HG03432 (cell line): ENCODE data around the gene HMGCR.
"Not testable (repeated sequence)": the region's sequence is repeated elsewhere in the genome, so short reads cannot be mapped to it uniquely, and the experiment has no call there.

Experiments used
- ATAC-seq: cut with Tn5 transposase; IDR thresholded peaks from one replicate; pipeline ENCODE4 v1.9.1; 2021; ENCODE audit warnings: mild to moderate bottlenecking, moderate library complexity; ENCODE audit not compliant: unreplicated experiment

The HMGCR gene

DNA sequence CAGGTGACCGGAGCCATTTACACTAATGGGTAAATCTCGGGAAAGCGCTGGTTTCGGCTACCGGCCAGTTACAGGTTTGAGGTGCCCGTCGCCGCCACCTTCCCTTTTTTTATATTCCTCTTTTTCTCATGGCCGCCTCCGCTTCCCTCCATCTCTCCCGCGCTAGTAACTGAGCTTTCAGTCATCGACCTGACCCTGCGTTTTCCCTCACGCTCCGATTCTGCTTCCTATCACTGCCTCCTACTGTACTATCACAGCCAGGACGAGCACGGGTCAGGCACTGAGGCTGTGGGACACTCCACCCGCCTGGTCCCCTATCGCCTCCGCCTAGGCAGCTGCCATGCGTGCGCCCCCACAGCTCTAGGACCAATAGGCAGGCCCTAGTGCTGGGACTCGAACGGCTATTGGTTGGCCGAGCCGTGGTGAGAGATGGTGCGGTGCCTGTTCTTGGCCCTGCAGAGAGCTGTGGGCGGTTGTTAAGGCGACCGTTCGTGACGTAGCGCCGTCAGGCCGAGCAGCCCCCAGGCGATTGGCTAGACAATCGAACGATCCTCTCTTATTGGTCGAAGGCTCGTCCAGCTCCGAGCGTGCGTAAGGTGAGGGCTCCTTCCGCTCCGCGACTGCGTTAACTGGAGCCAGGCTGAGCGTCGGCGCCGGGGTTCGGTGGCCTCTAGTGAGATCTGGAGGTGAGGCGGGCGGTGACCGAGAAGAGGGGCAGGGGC, at the start of gene HMGCR:
TSS of gene HMGCR (plus strand) at position 606 of the 722 bp plus-strand sequence. CDS start 5,386 bp downstream, outside the sequence.
- peak; percentile 98 for ATAC-seq

DNA sequence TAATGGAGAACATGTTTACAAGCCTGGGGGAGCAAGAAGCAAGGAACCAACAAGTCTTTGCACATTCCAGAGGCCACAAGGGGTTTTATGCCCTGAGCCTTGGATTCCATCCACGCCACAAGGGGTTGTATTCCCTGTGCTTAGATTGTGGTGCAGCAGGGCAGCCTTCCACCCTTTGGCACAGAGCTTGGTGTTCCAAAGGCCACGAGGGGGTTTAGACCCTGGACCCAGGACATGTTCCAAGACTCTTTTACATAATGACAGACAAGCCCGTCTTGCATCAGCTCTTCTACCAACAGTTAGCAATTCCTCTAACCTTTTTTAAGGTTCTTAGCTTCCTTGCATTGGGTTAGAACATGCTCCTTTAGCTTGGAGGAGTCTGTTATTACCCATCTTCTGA, 45.2 kb upstream of the HMGCR start:
- not testable (repeated sequence) for ATAC-seq

DNA sequence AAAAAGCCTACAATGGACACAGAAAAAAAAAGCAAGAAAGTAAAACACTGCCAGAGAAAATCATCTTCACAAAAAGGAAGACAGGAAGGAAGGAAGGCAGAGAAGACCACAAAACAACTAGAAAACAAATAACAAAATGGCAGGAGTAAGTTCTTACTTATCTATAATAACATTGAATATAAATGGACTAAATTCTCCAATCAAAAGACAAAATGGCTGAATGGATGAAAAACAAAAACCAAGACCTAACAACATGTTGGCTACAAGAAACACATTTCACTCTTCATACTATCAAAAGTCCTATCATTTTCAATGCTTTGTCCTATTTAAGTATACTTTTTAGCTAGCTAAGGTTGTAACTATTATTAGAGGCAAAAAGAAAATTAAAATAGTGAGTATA, 36.9 kb upstream of the HMGCR start:
- no peak for ATAC-seq

GRCh38 chr5:75303419-75303818, 33.6 kb upstream of the HMGCR start:
- no peak for ATAC-seq

GRCh38 chr5:75304486-75304885, 32.5 kb upstream of the HMGCR start:
- not testable (repeated sequence) for ATAC-seq

DNA sequence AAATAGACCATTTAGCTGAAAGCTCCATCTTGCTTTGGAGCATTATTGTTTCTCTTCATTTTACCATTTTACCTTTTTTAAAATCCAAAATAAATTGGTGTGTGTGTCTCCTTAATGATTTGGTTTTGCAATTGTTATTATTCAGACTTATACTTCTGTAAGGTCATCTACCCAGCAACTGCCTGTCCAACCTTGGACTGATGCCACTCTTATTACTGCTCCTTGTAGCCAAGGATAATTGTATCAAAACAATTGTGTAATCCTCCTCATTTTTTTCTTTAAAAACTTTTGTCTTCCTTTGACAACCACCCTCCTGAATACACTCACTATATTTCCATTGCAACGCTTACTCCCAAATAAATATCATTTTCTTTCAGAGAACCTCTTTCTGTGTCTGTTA, 30.3 kb upstream of the HMGCR start:
- ATAC-seq, result no peak

- ATAC-seq, result no peak
Observed at GRCh38 chr5:75310212-75310611, 26.8 kb upstream of the HMGCR start.

DNA sequence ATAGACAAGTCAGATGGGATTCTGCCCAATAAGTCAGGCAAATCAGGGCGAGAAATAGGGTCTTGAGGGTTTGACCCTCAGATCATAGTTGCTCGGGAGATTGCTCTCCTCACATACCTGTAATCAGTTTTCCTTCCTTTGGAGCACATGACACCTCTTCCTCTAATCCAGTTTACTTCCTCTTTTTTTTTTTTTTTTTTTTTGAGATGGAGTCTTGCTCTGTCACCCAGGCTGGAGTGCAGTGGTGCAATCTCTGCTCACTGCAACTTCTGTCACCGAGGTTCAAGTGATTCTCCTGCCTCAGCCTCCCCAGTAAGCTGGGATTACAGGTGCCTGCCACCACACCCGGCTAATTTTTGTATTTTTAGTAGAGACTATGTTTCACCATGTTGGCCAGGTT, 17.9 kb upstream of the HMGCR start:
- not testable (repeated sequence) for ATAC-seq

GRCh38 chr5:75319638-75320037, 17.4 kb upstream of the HMGCR start:
- no peak for ATAC-seq

DNA sequence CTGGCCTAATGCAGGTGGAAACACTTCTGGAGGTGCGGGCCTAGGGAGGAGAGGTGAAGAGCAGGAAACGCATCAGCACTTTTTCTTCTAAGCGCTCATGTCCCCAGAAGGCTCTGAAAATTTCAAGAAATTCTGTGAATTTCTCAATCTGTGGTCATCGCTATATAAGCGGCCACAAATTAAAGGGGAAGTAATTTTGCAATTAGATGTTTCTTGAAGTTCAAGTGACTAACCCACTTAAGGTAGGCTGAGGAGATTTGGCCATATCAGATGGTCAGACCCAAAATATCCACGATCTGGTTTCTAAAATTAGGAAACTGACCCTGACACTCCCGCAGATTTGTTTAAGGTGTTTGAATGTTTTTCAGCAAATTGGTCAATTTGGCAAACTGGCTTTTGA, 16.6 kb upstream of the HMGCR start:
- no peak for ATAC-seq

- no peak for ATAC-seq
Observed at GRCh38 chr5:75322066-75322465, 15.0 kb upstream of the HMGCR start.

GRCh38 chr5:75324791-75325190, 12.2 kb upstream of the HMGCR start:
- ATAC-seq, result no peak

DNA sequence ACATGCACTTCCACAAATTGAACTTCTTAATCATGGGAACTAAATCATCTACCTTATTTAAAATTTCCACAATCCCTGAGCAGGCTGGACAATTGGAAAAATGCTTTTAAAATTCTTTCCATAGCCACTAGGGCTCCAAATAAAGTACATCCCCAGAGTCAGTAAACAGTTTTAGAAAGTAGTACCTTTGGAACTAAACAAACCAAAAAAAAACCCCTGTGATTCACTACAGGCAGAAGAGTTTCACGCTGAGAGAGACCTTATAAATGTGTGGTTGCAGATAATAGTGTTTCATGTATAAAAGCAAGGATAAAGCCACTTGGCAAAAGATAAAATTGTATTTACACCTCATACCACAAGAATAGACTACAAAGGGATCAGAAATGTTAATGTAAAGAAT, 11.8 kb upstream of the HMGCR start:
- ATAC-seq, result no peak

- ATAC-seq, result no peak
Observed at GRCh38 chr5:75330404-75330803, 6.6 kb upstream of the HMGCR start.

- no peak for ATAC-seq
Observed at GRCh38 chr5:75331095-75332090, 5.6 kb upstream of the HMGCR start.

DNA sequence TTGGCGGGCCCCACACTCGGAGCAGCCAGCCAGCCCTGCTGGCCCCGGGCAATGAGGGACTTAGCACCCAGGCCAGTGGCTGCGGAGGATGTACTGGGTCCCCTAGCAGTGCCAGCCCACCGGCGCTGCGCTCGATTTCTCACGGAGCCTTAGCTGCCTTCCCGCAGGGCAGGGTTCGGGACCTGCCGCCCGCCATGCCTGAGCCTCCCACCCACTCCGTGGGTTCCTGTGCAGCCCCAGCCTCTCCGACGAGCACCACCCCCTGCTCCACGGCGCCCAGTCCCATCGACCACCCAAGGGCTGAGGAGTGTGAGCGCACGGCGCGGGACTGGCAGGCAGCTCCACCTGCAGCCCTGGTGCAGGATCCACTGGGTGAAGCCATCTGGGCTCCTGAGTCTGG, 3.3 kb upstream of the HMGCR start:
- ATAC-seq, result not testable (repeated sequence)

GRCh38 chr5:75334413-75334812, 2.6 kb upstream of the HMGCR start:
- not testable (repeated sequence) for ATAC-seq

- no peak for ATAC-seq
Observed at GRCh38 chr5:75335486-75335885, 1.5 kb upstream of the HMGCR start.

DNA sequence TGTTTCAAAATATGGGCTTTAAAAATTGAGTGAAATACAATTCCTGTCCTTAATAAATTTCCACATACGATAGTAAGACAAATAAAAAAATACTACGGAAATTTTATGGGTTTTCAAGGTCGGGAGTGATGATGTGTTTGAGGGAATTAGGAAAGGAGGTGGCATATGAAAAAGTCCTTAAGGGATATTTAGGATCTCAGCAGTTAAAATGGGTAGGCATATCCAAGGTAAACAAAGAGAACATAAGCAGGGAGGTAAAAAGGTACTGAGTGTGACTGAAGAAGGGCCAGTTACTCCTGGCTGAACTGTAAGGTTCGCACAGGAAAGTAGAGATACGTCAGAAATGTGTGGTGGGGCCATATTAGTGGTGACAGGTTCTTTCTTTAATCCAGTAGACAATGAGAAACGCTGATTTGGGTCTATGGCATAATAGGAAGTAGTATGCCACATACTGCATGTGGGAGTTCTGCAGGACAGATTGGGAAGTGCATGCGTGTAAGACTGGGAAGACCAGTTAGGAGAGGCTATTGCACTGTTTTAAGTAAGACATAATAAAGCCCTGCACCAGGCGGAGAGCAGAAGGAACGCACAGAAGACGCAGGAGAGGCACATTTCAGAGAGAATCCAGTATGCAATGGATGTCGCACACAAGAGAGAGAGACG, 937 bp upstream of the HMGCR start:
- peak; percentile 4 for ATAC-seq

- peak; percentile 8 for ATAC-seq
Observed at GRCh38 chr5:75337366-75338021, 474 bp downstream of the HMGCR start.

GRCh38 chr5:75338408-75338807, 1.4 kb downstream of the HMGCR start:
- no peak for ATAC-seq
